SK-N-SH (cell line): ENCODE measurements around the gene EVI2A. TPM values are rescaled to one million over a fixed set of nuclear protein-coding genes. Genes with fewer than 3 reads are reported as not detected.

Source experiments
- CTCF ChIA-PET: fragments of 300-600, 350-600 bp; formaldehyde crosslinking; extraction: SDS; loops from one replicate; lab custom pipeline; 2021; lab: Yijun Ruan, JAX
- POLR2A ChIA-PET: fragments of 350-600 bp; sonication (Branson Sonifier 250); formaldehyde crosslinking; extraction: SDS; loops from one replicate; lab custom pipeline; 2020; ENCODE audit warnings: antibody characterized with exemption, inconsistent platforms; lab: Yijun Ruan, JAX
- DNase-seq: peaks from one replicate; pipeline ENCODE4 v3.0.0; 2012
- H2AFZ ChIP-seq: fragments of 200-600 bp; sonication (generic); 2 replicates; pipeline ENCODE4 v1.8.1; 2016; ENCODE audit warnings: antibody characterized with exemption, mild to moderate bottlenecking, low read depth
- H3F3A ChIP-seq: fragments of 200-600 bp; sonication (generic); replicated peaks from 2 replicates; pipeline ENCODE3; 2016; ENCODE audit warnings: antibody characterized with exemption, mild to moderate bottlenecking; ENCODE audit not compliant: insufficient read depth
- H3K27ac ChIP-seq, 2 experiments: fragments of 200-500 bp in 1 of 2; fragments of 200-600 bp in 1 of 2; sonication (Bioruptor generic) in 1 of 2; sonication (generic), shearing (Covaris generic) in 1 of 2; 2 replicates each; pipeline versions ENCODE4 v1.5.1 to v1.6.1; 2014 to 2016; ENCODE audit warnings: low read depth in 2 of 2, inconsistent platforms in 1 of 2, low read length in 1 of 2, mild to moderate bottlenecking in 1 of 2, mixed read lengths in 1 of 2
- H3K27me3 ChIP-seq: fragments of 200-600 bp; sonication (generic), shearing (Covaris generic); 2 replicates; pipeline ENCODE4 v1.6.1; 2016; ENCODE audit warnings: mixed run types; ENCODE audit not compliant: insufficient read depth
- H3K36me3 ChIP-seq, 2 experiments: fragments of 200-500 bp in 1 of 2; fragments of 200-600 bp in 1 of 2; sonication (Bioruptor generic) in 1 of 2; sonication (generic) in 1 of 2; replicated peaks in 1 of 2; 2 replicates each; pipeline versions ENCODE3 to v1.5.1; 2014 to 2016; ENCODE audit warnings: low read length in 1 of 2, mild to moderate bottlenecking in 1 of 2; ENCODE audit not compliant: insufficient read depth in 2 of 2, control insufficient read depth in 1 of 2
- H3K4me1 ChIP-seq, 2 experiments: fragments of 200-500 bp in 1 of 2; fragments of 200-600 bp in 1 of 2; sonication (Bioruptor generic) in 1 of 2; sonication (generic), shearing (Covaris generic) in 1 of 2; 2 replicates each; pipeline versions ENCODE4 v1.5.1 to v1.6.1; 2014 to 2016; ENCODE audit warnings: low read depth in 1 of 2, low read length in 1 of 2, mixed run types in 1 of 2; ENCODE audit not compliant: insufficient read depth in 2 of 2, control insufficient read depth in 1 of 2
- H3K4me2 ChIP-seq: fragments of 200-600 bp; sonication (generic), shearing (Covaris generic); 2 replicates; pipeline ENCODE4 v1.6.1; 2017; ENCODE audit warnings: mixed run types
- H3K4me3 ChIP-seq, 2 experiments: fragments of 200-500 bp in 1 of 2; fragments of 200-600 bp in 1 of 2; sonication (Bioruptor generic) in 1 of 2; sonication (generic), shearing (Covaris generic) in 1 of 2; 2 replicates each; pipeline versions ENCODE4 v1.5.1 to v1.8.1; 2014 to 2016; ENCODE audit warnings: low read depth in 2 of 2, inconsistent platforms in 1 of 2, low read length in 1 of 2, mild to moderate bottlenecking in 1 of 2, mixed read lengths in 1 of 2, moderate library complexity in 1 of 2
- H3K79me2 ChIP-seq: fragments of 200-600 bp; sonication (generic); 2 replicates; pipeline ENCODE4 v1.8.1; 2017; ENCODE audit warnings: mild to moderate bottlenecking; ENCODE audit not compliant: insufficient read depth
- H3K9ac ChIP-seq: fragments of 200-600 bp; sonication (generic); 2 replicates; pipeline ENCODE4 v1.6.1; 2017; ENCODE audit warnings: mixed run types
- H3K9me2 ChIP-seq: fragments of 200-600 bp; sonication (generic); 2 replicates; pipeline ENCODE4 v1.6.1; 2017; ENCODE audit warnings: mixed run types
- H3K9me3 ChIP-seq: fragments of 200-600 bp; sonication (generic); 2 replicates; pipeline ENCODE4 v1.6.1; 2017; ENCODE audit warnings: mixed run types, mild to moderate bottlenecking, moderate library complexity
- H4K20me1 ChIP-seq: fragments of 200-600 bp; sonication (generic); 2 replicates; pipeline ENCODE4 v1.6.1; 2017; ENCODE audit warnings: mild to moderate bottlenecking, mixed run types; ENCODE audit not compliant: insufficient read depth
- CTCF ChIP-seq: fragments of 200-600 bp; sonication (generic); IDR thresholded peaks from 2 replicates; pipeline ENCODE4 v1.6.1; 2017; ENCODE audit warnings: antibody characterized with exemption, mild to moderate bottlenecking, moderate library complexity
- ELF1 ChIP-seq: IDR thresholded peaks from 2 replicates; pipeline ENCODE4 v1.4.0; 2012
- EP300 ChIP-seq, 2 experiments: IDR thresholded peaks; 2 replicates each; pipeline versions ENCODE4 v1.4.0 to v1.6.1; 2012; ENCODE audit warnings: borderline replicate concordance in 1 of 2, low read depth in 1 of 2, low read length in 1 of 2
- FOSL2 ChIP-seq: IDR thresholded peaks from 2 replicates; pipeline ENCODE4 v1.4.0; 2012; ENCODE audit warnings: low read depth, mild to moderate bottlenecking, moderate library complexity, borderline replicate concordance
- FOXJ3 ChIP-seq: sonication (generic); formaldehyde crosslinking; IDR thresholded peaks from 2 replicates; pipeline ENCODE4 v1.5.1; 2020; ENCODE audit warnings: mild to moderate bottlenecking, missing genetic modification reagents
- GATA2 ChIP-seq: sonication (generic); formaldehyde crosslinking; IDR thresholded peaks from 2 replicates; pipeline ENCODE4 v1.5.0; 2020; ENCODE audit warnings: mild to moderate bottlenecking, missing genetic modification reagents
- JUND ChIP-seq: IDR thresholded peaks from 2 replicates; pipeline ENCODE4 v1.4.0; 2012
- MXI1 ChIP-seq: IDR thresholded peaks from 2 replicates; pipeline ENCODE4 v1.6.1; 2012; ENCODE audit warnings: mild to moderate bottlenecking, low read depth, low read length, improper control_type of control experiment
- NRF1 ChIP-seq: IDR thresholded peaks from 2 replicates; pipeline ENCODE4 v1.6.1; 2012; ENCODE audit warnings: low read depth, mild to moderate bottlenecking, low read length
- RCOR1 ChIP-seq: fragments of 150-350 bp; IDR thresholded peaks from 2 replicates; pipeline ENCODE4 v1.6.1; 2017; ENCODE audit warnings: antibody characterized with exemption, low read length
- REST ChIP-seq: IDR thresholded peaks from 2 replicates; pipeline ENCODE4 v1.6.1; 2012; ENCODE audit warnings: mild to moderate bottlenecking, low read depth, low read length, moderate library complexity
- SMC3 ChIP-seq: IDR thresholded peaks from 2 replicates; pipeline ENCODE4 v1.6.1; 2012; ENCODE audit warnings: low read depth, low read length, improper control_type of control experiment
- TAF1 ChIP-seq: IDR thresholded peaks from 2 replicates; pipeline ENCODE4 v1.6.1; 2012; ENCODE audit warnings: low read depth, mild to moderate bottlenecking, low read length, moderate library complexity, borderline replicate concordance
- TCF12 ChIP-seq: IDR thresholded peaks from 2 replicates; pipeline ENCODE4 v1.4.0; 2012
- ZBTB33 ChIP-seq: IDR thresholded peaks from 2 replicates; pipeline ENCODE4 v1.4.0; 2012; ENCODE audit warnings: low read depth, borderline replicate concordance
- WGBS: methylation state at CpG from one replicate; pipeline ENCODE4 v1.1.6; 2017; ENCODE audit warnings: low lambda C conversion rate; 5-methylcytosine and 5-hydroxymethylcytosine counted together
- polyA plus RNA-seq, 3 experiments: library from polyadenylated mRNA; depleted of rRNA; stranded (reverse); fragments of >200 nt; gene quantifications; 2 replicates each; pipeline ENCODE4 v1.2.3, GENCODE V29; 2012
- TF ChIP-seq, protein P1 (sequence below): fragments of 150-350 bp; IDR thresholded peaks from 2 replicates; pipeline ENCODE4 v1.6.1; 2017; ENCODE audit warnings: antibody characterized with exemption, low read length, low read depth, borderline replicate concordance

EVI2A gene
- polyA plus RNA-seq, 1 of the 3 experiments (the other 2 are of a cell fraction), result 1.3 TPM

GRCh38 chr17:31309556-31309955, 11.9 kb downstream of the EVI2A start (continued):
- TF ChIP-seq MXI1 (no peak), REST (no peak), NRF1 (no peak)

GRCh38 chr17:31308372-31309334, 12.8 kb downstream of the EVI2A start:
- H3K27me3 ChIP-seq, result no peaks in the 10 kb centered on the region
- ChIA-PET POLR2A (no interaction called here), CTCF (no interaction called here)
- no peak for TF ChIP-seq FOXJ3
- TF ChIP-seq MXI1, result no peak
- TF ChIP-seq SMC3, result no peak
- TF ChIP-seq RCOR1, result no peak
- no peak for TF ChIP-seq TCF12
- TF ChIP-seq FOSL2, result no peak
- TF ChIP-seq NRF1, result no peak
- TF ChIP-seq ZBTB33, result no peak
- TF ChIP-seq TAF1, result no peak
- TF ChIP-seq, protein P1, sequence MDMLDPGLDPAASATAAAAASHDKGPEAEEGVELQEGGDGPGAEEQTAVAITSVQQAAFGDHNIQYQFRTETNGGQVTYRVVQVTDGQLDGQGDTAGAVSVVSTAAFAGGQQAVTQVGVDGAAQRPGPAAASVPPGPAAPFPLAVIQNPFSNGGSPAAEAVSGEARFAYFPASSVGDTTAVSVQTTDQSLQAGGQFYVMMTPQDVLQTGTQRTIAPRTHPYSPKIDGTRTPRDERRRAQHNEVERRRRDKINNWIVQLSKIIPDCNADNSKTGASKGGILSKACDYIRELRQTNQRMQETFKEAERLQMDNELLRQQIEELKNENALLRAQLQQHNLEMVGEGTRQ, result no peak
- no peak for TF ChIP-seq CTCF
- no peak for TF ChIP-seq JUND
- TF ChIP-seq EP300 (IDR thresholded peaks at IDR 0.05; ENCODE audit: borderline replicate concordance in 1 of 2, low read depth in 1 of 2, low read length in 1 of 2), result no peak
- TF ChIP-seq ELF1, result no peak
- TF ChIP-seq GATA2 (CRISPR knock-in tag), result no peak
- TF ChIP-seq REST, result no peak

More at GRCh38 chr17:31308372-31309334, 12.8 kb downstream of the EVI2A start:
- Histone ChIP-seq H3F3A (peaks cover 7% of the 10 kb centered on the region), H3K9me2 (no peaks in the 10 kb centered on the region), H3K27ac (no peak overlapping the region), H3K9ac (no peak overlapping the region), H3K4me2 (no peak overlapping the region), H2AFZ (no peak overlapping the region), H4K20me1 (no peaks in the 10 kb centered on the region), H3K4me3 (no peak overlapping the region), H3K4me1 (peaks cover 0 to under 1% of the 10 kb centered on the region in 2 experiments; a peak in 1 of 4 replicates), H3K9me3 (no peaks in the 10 kb centered on the region), H3K79me2 (peaks cover 9% of the 10 kb centered on the region; the same call in 1 of the 2 replicates), H3K36me3 (peaks cover 0 to 12% of the 10 kb centered on the region in 2 experiments)
- 85% methylated on average over 5 of the region's 5 CpGs for WGBS
- no peak for DNase-seq
